Measurements from ENCODE around the gene ANKRD63. TPM values are rescaled to one million over a fixed set of nuclear protein-coding genes. Genes with fewer than 3 reads are reported as not detected.

The ANKRD63 gene
- polyA plus RNA-seq, 1 of the 3 experiments (the other 2 are of a cell fraction), result not detected

DNA sequence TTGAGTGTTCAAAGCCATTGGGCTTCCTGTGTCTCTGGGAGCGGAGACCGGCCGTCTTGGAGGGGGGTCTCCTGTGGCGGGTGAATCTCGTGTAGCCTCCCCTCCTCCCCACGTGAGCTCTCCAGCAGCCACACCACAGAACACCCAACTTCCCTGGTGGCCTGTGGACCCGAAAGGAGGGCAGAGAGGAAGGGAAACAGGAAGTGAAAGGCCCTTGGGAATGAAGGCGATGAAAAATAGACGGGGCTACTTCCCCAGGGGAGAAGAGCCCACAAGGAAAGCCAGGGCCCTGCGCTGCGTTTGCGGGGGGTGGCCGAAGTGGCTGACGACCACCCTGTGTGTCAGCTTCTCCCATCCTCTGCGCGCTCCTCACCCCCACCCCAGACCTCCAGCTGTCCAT lies 5.4 kb downstream of the ANKRD63 start:
- 63% methylated on average over 16 of the region's 16 CpGs for WGBS (ENCODE audit: low lambda C conversion rate)
- H3K9me3 ChIP-seq, result no peaks in the 10 kb centered on the region
- peaks cover 4% of the 10 kb centered on the region for H3K27me3 ChIP-seq (ENCODE audit: insufficient read depth)
- H3K36me3 ChIP-seq (replicated peaks in 1 of 2; ENCODE audit: control insufficient read depth in 1 of 2, insufficient read depth in 2 of 2, low read length in 1 of 2), result no peaks in the 10 kb centered on the region
- H3K4me2 ChIP-seq, result no peak overlapping the region
- no peak overlapping the region for H2AFZ ChIP-seq (ENCODE audit: low read depth)
- POLR2A ChIA-PET, result no interaction called here
- no peaks in the 10 kb centered on the region for H4K20me1 ChIP-seq (ENCODE audit: insufficient read depth)
- H3K79me2 ChIP-seq (ENCODE audit: insufficient read depth), result no peaks in the 10 kb centered on the region
- TF ChIP-seq, protein P1, sequence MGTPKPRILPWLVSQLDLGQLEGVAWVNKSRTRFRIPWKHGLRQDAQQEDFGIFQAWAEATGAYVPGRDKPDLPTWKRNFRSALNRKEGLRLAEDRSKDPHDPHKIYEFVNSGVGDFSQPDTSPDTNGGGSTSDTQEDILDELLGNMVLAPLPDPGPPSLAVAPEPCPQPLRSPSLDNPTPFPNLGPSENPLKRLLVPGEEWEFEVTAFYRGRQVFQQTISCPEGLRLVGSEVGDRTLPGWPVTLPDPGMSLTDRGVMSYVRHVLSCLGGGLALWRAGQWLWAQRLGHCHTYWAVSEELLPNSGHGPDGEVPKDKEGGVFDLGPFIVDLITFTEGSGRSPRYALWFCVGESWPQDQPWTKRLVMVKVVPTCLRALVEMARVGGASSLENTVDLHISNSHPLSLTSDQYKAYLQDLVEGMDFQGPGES (IDR thresholded peaks at IDR 0.05; ENCODE audit: low read depth, low read length), result no peak
- no peak for TF ChIP-seq POLR2AphosphoS5 (IDR thresholded peaks at IDR 0.05; ENCODE audit: low read depth, low read length)
- TF ChIP-seq ELF1 (IDR thresholded peaks at IDR 0.05), result no peak
- no peak for TF ChIP-seq SIN3A (IDR thresholded peaks at IDR 0.05; ENCODE audit: borderline replicate concordance, low read depth, low read length)
- H3K9me2 ChIP-seq, result no peaks in the 10 kb centered on the region
- no peak overlapping the region for H3K4me3 ChIP-seq (ENCODE audit: low read depth in 2 of 2, low read length in 1 of 2)
- DNase-seq, result no peak
- peaks cover 3 to 5% of the 10 kb centered on the region in 2 experiments; a peak in 1 of 4 replicates for H3K4me1 ChIP-seq (ENCODE audit: control insufficient read depth in 1 of 2, insufficient read depth in 2 of 2, low read depth in 1 of 2, low read length in 1 of 2)
- CTCF ChIA-PET, result interaction anchor here (0.7 to 25.6 kb wide), 11 partner anchors 11 to 233 kb away, joined by 3 to 868 read pairs (median 61); partner anchors contain the start of genes ANKRD63, CCDC9B, INAFM2 and PAK6
- no peak overlapping the region for H3K9ac ChIP-seq
- peaks cover 6% of the 10 kb centered on the region for H3F3A ChIP-seq (replicated peaks; ENCODE audit: insufficient read depth)
- H3K27ac ChIP-seq (ENCODE audit: low read depth in 2 of 2, low read length in 1 of 2), result no peak overlapping the region

DNA sequence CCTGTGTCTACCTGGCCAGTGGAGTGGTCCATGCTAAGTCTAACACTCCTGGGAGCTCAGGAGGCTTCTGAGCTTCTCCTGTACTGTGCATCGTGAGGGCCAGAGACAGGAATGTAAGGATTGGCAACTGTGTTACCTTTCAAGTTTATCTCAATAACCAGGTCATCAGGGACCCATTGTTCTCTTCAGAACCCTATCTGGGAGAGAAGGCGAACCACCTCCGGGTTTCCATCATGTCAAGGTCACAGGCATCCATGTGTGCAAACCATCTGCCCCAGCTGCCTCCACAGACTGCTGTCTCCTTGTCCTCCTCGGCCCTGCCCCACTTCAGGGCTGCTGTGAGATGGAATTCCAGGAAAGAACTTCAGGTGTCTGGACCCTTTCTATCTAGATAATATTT lies 5.9 kb downstream of the ANKRD63 start:
- no peak for DNase-seq
- ChIA-PET POLR2A (no interaction called here), CTCF (interaction anchor here (0.6 to 25.6 kb wide), 9 partner anchors 11 to 458 kb away, joined by 3 to 868 read pairs (median 184); partner anchors contain the start of genes ANKRD63, CCDC9B, INAFM2 and PAK6)
- Histone ChIP-seq H4K20me1 (ENCODE audit: insufficient read depth) (no peaks in the 10 kb centered on the region), H3K4me1 (ENCODE audit: control insufficient read depth in 1 of 2, insufficient read depth in 2 of 2, low read depth in 1 of 2, low read length in 1 of 2) (peaks cover 0 to 5% of the 10 kb centered on the region in 2 experiments; a peak in 1 of 4 replicates), H3K36me3 (replicated peaks in 1 of 2; ENCODE audit: control insufficient read depth in 1 of 2, insufficient read depth in 2 of 2, low read length in 1 of 2) (no peaks in the 10 kb centered on the region), H3K9me3 (no peaks in the 10 kb centered on the region), H3K27me3 (ENCODE audit: insufficient read depth) (no peaks in the 10 kb centered on the region; the same call in 1 of the 2 replicates), H2AFZ (ENCODE audit: low read depth) (no peak overlapping the region), H3K79me2 (ENCODE audit: insufficient read depth) (no peaks in the 10 kb centered on the region), H3K9me2 (no peaks in the 10 kb centered on the region), H3K27ac (ENCODE audit: low read depth in 2 of 2, low read length in 1 of 2) (no peak overlapping the region), H3F3A (replicated peaks; ENCODE audit: insufficient read depth) (peaks cover 6% of the 10 kb centered on the region), H3K9ac (no peak overlapping the region), H3K4me2 (no peak overlapping the region), H3K4me3 (ENCODE audit: low read depth in 2 of 2, low read length in 1 of 2) (no peak overlapping the region)
- 86% methylated on average over 3 of the region's 4 CpGs for WGBS (ENCODE audit: low lambda C conversion rate)
- TF ChIP-seq NFIC (IDR thresholded peaks at IDR 0.05; ENCODE audit: borderline replicate concordance) (no peak), FOSL2 (IDR thresholded peaks at IDR 0.05; ENCODE audit: borderline replicate concordance, low read depth) (no peak), TAF1 (IDR thresholded peaks at IDR 0.05; ENCODE audit: borderline replicate concordance, low read depth, low read length) (no peak), MEF2A (IDR thresholded peaks at IDR 0.05; ENCODE audit: borderline replicate concordance, low read depth) (no peak), ELF1 (IDR thresholded peaks at IDR 0.05) (no peak), SIN3A (IDR thresholded peaks at IDR 0.05; ENCODE audit: borderline replicate concordance, low read depth, low read length) (no peak), GATA2 (CRISPR knock-in tag; IDR thresholded peaks at IDR 0.05) (no peak), ZBTB33 (IDR thresholded peaks at IDR 0.05; ENCODE audit: borderline replicate concordance, low read depth) (no peak)
- TF ChIP-seq, protein P2, sequence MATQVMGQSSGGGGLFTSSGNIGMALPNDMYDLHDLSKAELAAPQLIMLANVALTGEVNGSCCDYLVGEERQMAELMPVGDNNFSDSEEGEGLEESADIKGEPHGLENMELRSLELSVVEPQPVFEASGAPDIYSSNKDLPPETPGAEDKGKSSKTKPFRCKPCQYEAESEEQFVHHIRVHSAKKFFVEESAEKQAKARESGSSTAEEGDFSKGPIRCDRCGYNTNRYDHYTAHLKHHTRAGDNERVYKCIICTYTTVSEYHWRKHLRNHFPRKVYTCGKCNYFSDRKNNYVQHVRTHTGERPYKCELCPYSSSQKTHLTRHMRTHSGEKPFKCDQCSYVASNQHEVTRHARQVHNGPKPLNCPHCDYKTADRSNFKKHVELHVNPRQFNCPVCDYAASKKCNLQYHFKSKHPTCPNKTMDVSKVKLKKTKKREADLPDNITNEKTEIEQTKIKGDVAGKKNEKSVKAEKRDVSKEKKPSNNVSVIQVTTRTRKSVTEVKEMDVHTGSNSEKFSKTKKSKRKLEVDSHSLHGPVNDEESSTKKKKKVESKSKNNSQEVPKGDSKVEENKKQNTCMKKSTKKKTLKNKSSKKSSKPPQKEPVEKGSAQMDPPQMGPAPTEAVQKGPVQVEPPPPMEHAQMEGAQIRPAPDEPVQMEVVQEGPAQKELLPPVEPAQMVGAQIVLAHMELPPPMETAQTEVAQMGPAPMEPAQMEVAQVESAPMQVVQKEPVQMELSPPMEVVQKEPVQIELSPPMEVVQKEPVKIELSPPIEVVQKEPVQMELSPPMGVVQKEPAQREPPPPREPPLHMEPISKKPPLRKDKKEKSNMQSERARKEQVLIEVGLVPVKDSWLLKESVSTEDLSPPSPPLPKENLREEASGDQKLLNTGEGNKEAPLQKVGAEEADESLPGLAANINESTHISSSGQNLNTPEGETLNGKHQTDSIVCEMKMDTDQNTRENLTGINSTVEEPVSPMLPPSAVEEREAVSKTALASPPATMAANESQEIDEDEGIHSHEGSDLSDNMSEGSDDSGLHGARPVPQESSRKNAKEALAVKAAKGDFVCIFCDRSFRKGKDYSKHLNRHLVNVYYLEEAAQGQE (IDR thresholded peaks at IDR 0.05; ENCODE audit: low read depth, low read length), result no peak

All from SK-N-SH (cell line).